NCI-H2029 treated with DMSO at 0.1 percent for 48 hours (cell line): ENCODE results near the gene IFNGR1.

Experiments
- DNase-seq: peaks from one replicate; lab custom pipeline; 2025; lab: John Stamatoyannopoulos, UW

The IFNGR1 gene

GRCh38 chr6:137149035-137149393 is 70.2 kb downstream of the IFNGR1 start:
- no peak for DNase-seq

GRCh38 chr6:137148306-137149034 is 70.7 kb downstream of the IFNGR1 start:
- DNase-seq = no peak
